Effector memory CD4-positive, alpha-beta T cell (primary cell): ENCODE measurements around the gene F12.

Source experiments
- DNase-seq, 3 donors: peaks; one replicate each; pipeline ENCODE4 v3.0.0-alpha.2; 2020
- H3K27ac ChIP-seq: 2 replicates; pipeline ENCODE4 v1.7.0; 2013; ENCODE audit warnings: mild to moderate bottlenecking, low read length, moderate library complexity; ENCODE audit not compliant: insufficient read depth, poor library complexity, severe bottlenecking
- H3K27me3 ChIP-seq: replicated peaks from 2 replicates; pipeline ENCODE4 v1.7.0; 2013; ENCODE audit warnings: mild to moderate bottlenecking, low read length; ENCODE audit not compliant: insufficient read depth, control insufficient read depth, poor library complexity, severe bottlenecking
- H3K36me3 ChIP-seq: 2 replicates; pipeline ENCODE4 v1.7.0; 2013; ENCODE audit warnings: mild to moderate bottlenecking, low read length, moderate library complexity; ENCODE audit not compliant: control insufficient read depth, insufficient read depth
- H3K4me1 ChIP-seq: 2 replicates; pipeline ENCODE4 v1.7.0; 2013; ENCODE audit warnings: low read length, mild to moderate bottlenecking; ENCODE audit not compliant: control insufficient read depth, insufficient read depth, poor library complexity, severe bottlenecking
- H3K4me3 ChIP-seq: 2 replicates; pipeline ENCODE4 v1.7.0; 2013; ENCODE audit warnings: low read length, low read depth, mild to moderate bottlenecking; ENCODE audit not compliant: insufficient read depth, poor library complexity, severe bottlenecking
- H3K9me3 ChIP-seq: 2 replicates; pipeline ENCODE4 v1.7.0; 2013; ENCODE audit warnings: mild to moderate bottlenecking, low read length, moderate library complexity; ENCODE audit not compliant: control insufficient read depth

Gene F12

GRCh38 chr5:177445917-177446199 lies 36.5 kb upstream of the F12 start:
- Histone ChIP-seq H3K4me3 (peak overlapping the region; percentile 53), H3K27ac (peak overlapping the region; percentile 93), H3K36me3 (peaks cover 28% of the 10 kb centered on the region), H3K9me3 (no peaks in the 10 kb centered on the region), H3K4me1 (peaks cover 49% of the 10 kb centered on the region), H3K27me3 (no peaks in the 10 kb centered on the region)
- no peak for DNase-seq

- H3K36me3 ChIP-seq, result peaks cover 32% of the 10 kb centered on the region
- H3K27me3 ChIP-seq, result no peaks in the 10 kb centered on the region
- H3K4me3 ChIP-seq, result peak overlapping the region; percentile 53
- peak overlapping the region; percentile 93 for H3K27ac ChIP-seq
- H3K9me3 ChIP-seq, result no peaks in the 10 kb centered on the region
- DNase-seq, result peak in 1 of 3 donors; percentile 44
- peaks cover 54% of the 10 kb centered on the region for H3K4me1 ChIP-seq
These were observed 35.9 kb upstream of the F12 start for GRCh38 chr5:177445052-177445916.

GRCh38 chr5:177444106-177445051 lies 35.0 kb upstream of the F12 start:
- no peak for DNase-seq
- Histone ChIP-seq H3K36me3 (peaks cover 37% of the 10 kb centered on the region), H3K4me1 (peaks cover 62% of the 10 kb centered on the region), H3K4me3 (no peak overlapping the region), H3K27ac (peak overlapping the region; percentile 93), H3K9me3 (no peaks in the 10 kb centered on the region), H3K27me3 (no peaks in the 10 kb centered on the region)

- Histone ChIP-seq H3K9me3 (no peaks in the 10 kb centered on the region), H3K36me3 (peaks cover 43% of the 10 kb centered on the region), H3K27ac (peak overlapping the region; percentile 93), H3K4me1 (peaks cover 66% of the 10 kb centered on the region), H3K27me3 (no peaks in the 10 kb centered on the region), H3K4me3 (no peak overlapping the region)
- DNase-seq, result no peak
These were observed 34.0 kb upstream of the F12 start for GRCh38 chr5:177443144-177443983.

- peaks cover 63% of the 10 kb centered on the region for H3K4me1 ChIP-seq
- H3K36me3 ChIP-seq, result peaks cover 52% of the 10 kb centered on the region
- no peaks in the 10 kb centered on the region for H3K9me3 ChIP-seq
- H3K4me3 ChIP-seq, result no peak overlapping the region
- DNase-seq, result no peak
- no peaks in the 10 kb centered on the region for H3K27me3 ChIP-seq
- H3K27ac ChIP-seq, result peak overlapping the region; percentile 11
These were observed 32.9 kb upstream of the F12 start for GRCh38 chr5:177442066-177442826.

- no peak overlapping the region for H3K4me3 ChIP-seq
- H3K36me3 ChIP-seq, result peaks cover 63% of the 10 kb centered on the region
- H3K9me3 ChIP-seq, result no peaks in the 10 kb centered on the region
- H3K27ac ChIP-seq, result peak overlapping the region; percentile 92
- no peak for DNase-seq
- H3K4me1 ChIP-seq, result peaks cover 70% of the 10 kb centered on the region
- H3K27me3 ChIP-seq, result no peaks in the 10 kb centered on the region
These were observed 31.8 kb upstream of the F12 start for GRCh38 chr5:177440990-177441780.

- DNase-seq, result peak; percentile 58 to 68 (median 60)
- no peaks in the 10 kb centered on the region for H3K9me3 ChIP-seq
- peak overlapping the region; percentile 92 for H3K27ac ChIP-seq
- H3K4me3 ChIP-seq, result no peak overlapping the region
- H3K4me1 ChIP-seq, result peaks cover 69% of the 10 kb centered on the region
- H3K36me3 ChIP-seq, result peaks cover 71% of the 10 kb centered on the region
- H3K27me3 ChIP-seq, result no peaks in the 10 kb centered on the region
These were observed 31.0 kb upstream of the F12 start for GRCh38 chr5:177440211-177440989.

GRCh38 chr5:177439518-177440053 lies 30.2 kb upstream of the F12 start:
- H3K36me3 ChIP-seq, result peaks cover 78% of the 10 kb centered on the region
- no peaks in the 10 kb centered on the region for H3K27me3 ChIP-seq
- no peak overlapping the region for H3K4me3 ChIP-seq
- peak overlapping the region; percentile 92 for H3K27ac ChIP-seq
- DNase-seq, result no peak
- no peaks in the 10 kb centered on the region for H3K9me3 ChIP-seq
- H3K4me1 ChIP-seq, result peaks cover 69% of the 10 kb centered on the region
